Right lobe of liver (tissue), 6 donors: ENCODE data around the gene IP6K2. TPM values are rescaled to one million over a fixed set of nuclear protein-coding genes. Genes with fewer than 3 reads are reported as not detected.
"Not testable (repeated sequence)": the region's sequence is repeated elsewhere in the genome, so short reads cannot be mapped to it uniquely, and the experiment has no call there.

ENCODE experiments used
- ATAC-seq, 4 donors: fragments of 200-7000 bp; cut with Tn5 transposase; one replicate each; pipeline ENCODE4 v1.9.1; 2020; ENCODE audit warnings: mild to moderate bottlenecking in 4 of 4, moderate library complexity in 4 of 4
- DNase-seq, 3 donors: peaks; one replicate each; pipeline ENCODE4 v3.0.0-alpha.2; 2020
- H3K27ac ChIP-seq, 3 donors: fragments of 200-600 bp; one replicate each; pipeline ENCODE4 v1.8.0; 2022
- H3K27me3 ChIP-seq, 2 donors: fragments of 200-600 bp; one replicate each; pipeline ENCODE4 v1.8.0; 2022
- H3K36me3 ChIP-seq, 4 donors: fragments of 200-600 bp; sonication (generic) in 1 of 4; one replicate each; pipeline versions ENCODE4 v1.5.1 to v1.8.0; 2017 to 2022; ENCODE audit warnings: control low read depth in 1 of 4
- H3K4me1 ChIP-seq, 4 donors: fragments of 200-600 bp; sonication (generic) in 1 of 4; one replicate each; pipeline versions ENCODE4 v1.5.1 to v1.8.0; 2017 to 2022; ENCODE audit warnings: control low read depth in 1 of 4
- H3K4me3 ChIP-seq, 3 donors: fragments of 200-600 bp; one replicate each; pipeline ENCODE4 v1.8.0; 2022
- H3K9me3 ChIP-seq, 4 donors: fragments of 200-600 bp; sonication (generic) in 1 of 4; one replicate each; pipeline versions ENCODE4 v1.5.1 to v1.8.0; 2017 to 2022; ENCODE audit warnings: control low read depth in 1 of 4
- POLR2A ChIP-seq: fragments of 450-650 bp; IDR thresholded peaks from one replicate; pipeline ENCODE4 v1.6.1; 2017; ENCODE audit warnings: antibody characterized with exemption, mild to moderate bottlenecking
- WGBS: methylation state at CpG from one replicate; pipeline ENCODE4 v1.1.6; 2018; ENCODE audit warnings: low coverage, low lambda C conversion rate; ENCODE audit not compliant: insufficient coverage; ENCODE audit errors: missing lambda C conversion rate; 5-methylcytosine and 5-hydroxymethylcytosine counted together
- intact Hi-C, 2 donors: fragments of 100-400 bp; cut with DNase I; formaldehyde crosslinking; loops; one replicate each; pipeline versions ENCODE4 v1.11.2 to v1.14.1; 2022
- total RNA-seq, 6 experiments: library from RNA; depleted of rRNA in 2 of 6; stranded (reverse); fragments of >200 nt in 2 of 6; fragmentation: NEBNext Ultra II Directional in 3 of 6; extraction: Animal tissue kit (Norgen Biotek cat#: 25700) in 3 of 6; gene quantifications; one replicate each; pipeline versions ENCODE4 v1.1.0 to v1.2.4, GENCODE V29; 2016 to 2023
- TF ChIP-seq, protein P1 (sequence below), 4 donors: fragments of 200-600 bp in 3 of 4; fragments of 450-650 bp in 1 of 4; IDR thresholded peaks; one replicate each; pipeline versions ENCODE4 v1.5.1 to v1.8.0; 2016 to 2022; ENCODE audit warnings: antibody characterized with exemption in 4 of 4, mild to moderate bottlenecking in 2 of 4
- donor health status: DM: no; HTN: yes; CAD: no.
- donor health status: DM: no; HTN: no; CAD: no.
- donor health status: DM: no; HTN: no; CAD: no.
- donor health status: DM: no; HTN: yes; CAD: no.
- donor health status: DM: no; HTN: yes; CAD: no.

IP6K2 gene
- total RNA-seq, 6 experiments from 2014 or later = 25.4 to 31.4 (median 27.4) TPM

DNA sequence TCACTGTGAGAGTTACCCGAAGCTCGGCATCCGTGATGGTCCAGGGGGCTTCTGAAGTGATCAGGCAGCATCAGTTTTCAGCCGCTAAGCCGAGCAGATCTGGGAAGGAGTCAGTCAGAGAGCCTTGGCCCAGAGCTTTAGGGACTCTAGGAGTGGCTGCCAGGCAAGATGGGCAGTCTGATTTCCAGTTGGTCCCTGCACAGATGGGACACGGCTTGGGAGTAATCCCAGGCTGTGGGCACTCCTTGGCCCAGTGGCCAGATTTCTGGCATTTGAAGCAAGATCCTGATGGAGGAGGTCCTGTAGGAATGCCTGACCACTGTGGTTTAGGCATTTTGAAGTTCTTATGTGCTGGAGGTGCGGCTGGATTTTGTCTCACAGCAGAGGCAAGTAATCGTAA is 10.5 kb upstream of the IP6K2 start:
- Histone ChIP-seq H3K9me3 (no peaks in the 10 kb centered on the region), H3K36me3 (no peaks in the 10 kb centered on the region), H3K4me3 (no peak overlapping the region), H3K27ac (no peak overlapping the region), H3K27me3 (no peaks in the 10 kb centered on the region), H3K4me1 (no peaks in the 10 kb centered on the region)
- DNase-seq = no peak
- intact Hi-C loops = no loop called here
- WGBS = no CpG with 5 or more reads among the region's 8 CpGs
- no peak for ATAC-seq
- no peak for TF ChIP-seq POLR2A
- TF ChIP-seq, protein P1, sequence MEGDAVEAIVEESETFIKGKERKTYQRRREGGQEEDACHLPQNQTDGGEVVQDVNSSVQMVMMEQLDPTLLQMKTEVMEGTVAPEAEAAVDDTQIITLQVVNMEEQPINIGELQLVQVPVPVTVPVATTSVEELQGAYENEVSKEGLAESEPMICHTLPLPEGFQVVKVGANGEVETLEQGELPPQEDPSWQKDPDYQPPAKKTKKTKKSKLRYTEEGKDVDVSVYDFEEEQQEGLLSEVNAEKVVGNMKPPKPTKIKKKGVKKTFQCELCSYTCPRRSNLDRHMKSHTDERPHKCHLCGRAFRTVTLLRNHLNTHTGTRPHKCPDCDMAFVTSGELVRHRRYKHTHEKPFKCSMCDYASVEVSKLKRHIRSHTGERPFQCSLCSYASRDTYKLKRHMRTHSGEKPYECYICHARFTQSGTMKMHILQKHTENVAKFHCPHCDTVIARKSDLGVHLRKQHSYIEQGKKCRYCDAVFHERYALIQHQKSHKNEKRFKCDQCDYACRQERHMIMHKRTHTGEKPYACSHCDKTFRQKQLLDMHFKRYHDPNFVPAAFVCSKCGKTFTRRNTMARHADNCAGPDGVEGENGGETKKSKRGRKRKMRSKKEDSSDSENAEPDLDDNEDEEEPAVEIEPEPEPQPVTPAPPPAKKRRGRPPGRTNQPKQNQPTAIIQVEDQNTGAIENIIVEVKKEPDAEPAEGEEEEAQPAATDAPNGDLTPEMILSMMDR (IDR thresholded peaks at IDR 0.05) = no peak

- H3K36me3 ChIP-seq, H3K4me1 ChIP-seq, H3K27me3 ChIP-seq, DNase-seq, intact Hi-C loops, ATAC-seq, H3K27ac ChIP-seq, H3K9me3 ChIP-seq, H3K4me3 ChIP-seq: not testable (repeated sequence)
- WGBS = 87% methylated on average over 8 of the region's 8 CpGs
These were observed 8.3 kb upstream of the IP6K2 start for GRCh38 chr3:48725185-48725855.

- no peak for DNase-seq
- WGBS = 75% methylated on average over 7 of the region's 7 CpGs
- TF ChIP-seq, protein P1 (IDR thresholded peaks at IDR 0.05) = no peak
- TF ChIP-seq POLR2A = no peak
- Histone ChIP-seq H3K36me3 (no peaks in the 10 kb centered on the region), H3K27ac (no peak overlapping the region), H3K9me3 (no peaks in the 10 kb centered on the region), H3K4me3 (no peak overlapping the region), H3K27me3 (no peaks in the 10 kb centered on the region), H3K4me1 (no peaks in the 10 kb centered on the region)
- intact Hi-C loops = no loop called here
- ATAC-seq = no peak
These were observed 6.7 kb upstream of the IP6K2 start for GRCh38 chr3:48723725-48724124.

DNA sequence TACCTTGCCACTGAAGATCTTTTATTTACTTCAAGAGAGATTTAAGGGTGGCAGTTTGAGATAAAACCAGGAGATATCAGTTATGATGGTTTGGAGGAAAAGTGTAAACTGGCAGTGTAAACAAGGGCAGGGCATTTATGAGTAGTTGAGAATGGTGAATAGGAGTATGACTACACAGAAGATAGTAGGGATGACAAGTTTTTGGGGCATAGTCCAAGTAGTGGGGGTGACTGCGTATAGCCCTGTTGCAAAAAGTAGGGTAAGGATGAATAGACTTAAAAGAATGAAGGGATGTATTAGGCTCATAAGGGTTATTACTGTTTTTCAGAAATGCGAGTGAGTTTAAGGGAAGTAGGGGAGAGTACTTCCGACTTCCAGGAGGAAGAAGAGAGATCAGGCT is 6.3 kb upstream of the IP6K2 start:
- DNase-seq, intact Hi-C loops, H3K4me3 ChIP-seq, H3K36me3 ChIP-seq, H3K4me1 ChIP-seq, H3K27me3 ChIP-seq, H3K27ac ChIP-seq, H3K9me3 ChIP-seq, ATAC-seq: not testable (repeated sequence)
- 52% methylated on average over 3 of the region's 3 CpGs for WGBS

- TF ChIP-seq, protein P1 (IDR thresholded peaks at IDR 0.05) = no peak
- TF ChIP-seq POLR2A = no peak
- under 1% methylated on average over 15 of the region's 16 CpGs for WGBS
- intact Hi-C loops = no loop called here
- Histone ChIP-seq H3K36me3 (peaks cover 0 to 7% (median 5%) of the 10 kb centered on the region in 4 donors), H3K27me3 (no peaks in the 10 kb centered on the region), H3K27ac (peak overlapping the region; percentile 71 to 83 (median 78)), H3K9me3 (no peaks in the 10 kb centered on the region), H3K4me1 (peaks cover 0 to 23% (median 3%) of the 10 kb centered on the region in 4 donors), H3K4me3 (peak overlapping the region; percentile 64 to 98 (median 88))
- ATAC-seq (peak in 1 of 4 donors; percentile 4), DNase-seq (peak in 1 of 3 donors; percentile 47)
These were observed 476 bp downstream of the IP6K2 start for GRCh38 chr3:48716508-48716981.
